Activated B cell treated with CpG ODN at 0.5 μM for 24 hours (primary cell): ENCODE data around the gene STXBP6. TPM values are rescaled to one million over a fixed set of nuclear protein-coding genes. Genes with fewer than 3 reads are reported as not detected.

Experiments used
- ATAC-seq: fragments of 200-7000 bp; cut with Tn5 transposase; one replicate; pipeline ENCODE4 v1.10.0; 2021; ENCODE audit warnings: low read depth, mild to moderate bottlenecking, moderate library complexity
- CTCF ChIA-PET: fragments of 350-600 bp; sonication (Branson Sonifier 250); formaldehyde crosslinking; loops from one replicate; lab custom pipeline; 2021; ENCODE audit warnings: antibody characterized with exemption; lab: Charles Lee
- POLR2A ChIA-PET: fragments of 350-600 bp; sonication (Branson Sonifier 250); formaldehyde crosslinking; loops from one replicate; lab custom pipeline; 2021; ENCODE audit warnings: antibody characterized with exemption; lab: Charles Lee
- DNase-seq: peaks from one replicate; pipeline ENCODE4 v3.0.0; 2022
- H3K27ac Mint-ChIP-seq: one replicate; pipeline ENCODE4 v1.8.0; 2020; ENCODE audit warnings: mixed read lengths
- H3K27me3 Mint-ChIP-seq: one replicate; pipeline ENCODE4 v1.8.0; 2021; ENCODE audit warnings: mixed read lengths
- H3K36me3 Mint-ChIP-seq: one replicate; pipeline ENCODE4 v1.8.0; 2021; ENCODE audit warnings: low read depth, mixed read lengths
- H3K4me1 Mint-ChIP-seq: one replicate; pipeline ENCODE4 v1.8.0; 2021; ENCODE audit warnings: mixed read lengths
- H3K4me3 Mint-ChIP-seq: one replicate; pipeline ENCODE4 v1.8.0; 2020; ENCODE audit warnings: mild to moderate bottlenecking, mixed read lengths
- H3K9me3 Mint-ChIP-seq: one replicate; pipeline ENCODE4 v1.8.0; 2020; ENCODE audit warnings: mixed read lengths
- intact Hi-C: fragments of 100-400 bp; cut with micrococcal nuclease; formaldehyde crosslinking; loops from one replicate; pipeline ENCODE4 v1.15.1; 2024
- total RNA-seq: library from RNA; stranded (reverse); gene quantifications from 2 replicates; pipeline ENCODE4 v1.2.3, GENCODE V29; 2022
- TF ChIP-seq, protein P1 (sequence below): fragments of 200-600 bp; IDR thresholded peaks from one replicate; pipeline ENCODE4 v1.8.0; 2022; ENCODE audit warnings: antibody characterized with exemption, mild to moderate bottlenecking

Gene STXBP6
- total RNA-seq, 1 donor from 2014 or later, result 0.22 TPM

DNA sequence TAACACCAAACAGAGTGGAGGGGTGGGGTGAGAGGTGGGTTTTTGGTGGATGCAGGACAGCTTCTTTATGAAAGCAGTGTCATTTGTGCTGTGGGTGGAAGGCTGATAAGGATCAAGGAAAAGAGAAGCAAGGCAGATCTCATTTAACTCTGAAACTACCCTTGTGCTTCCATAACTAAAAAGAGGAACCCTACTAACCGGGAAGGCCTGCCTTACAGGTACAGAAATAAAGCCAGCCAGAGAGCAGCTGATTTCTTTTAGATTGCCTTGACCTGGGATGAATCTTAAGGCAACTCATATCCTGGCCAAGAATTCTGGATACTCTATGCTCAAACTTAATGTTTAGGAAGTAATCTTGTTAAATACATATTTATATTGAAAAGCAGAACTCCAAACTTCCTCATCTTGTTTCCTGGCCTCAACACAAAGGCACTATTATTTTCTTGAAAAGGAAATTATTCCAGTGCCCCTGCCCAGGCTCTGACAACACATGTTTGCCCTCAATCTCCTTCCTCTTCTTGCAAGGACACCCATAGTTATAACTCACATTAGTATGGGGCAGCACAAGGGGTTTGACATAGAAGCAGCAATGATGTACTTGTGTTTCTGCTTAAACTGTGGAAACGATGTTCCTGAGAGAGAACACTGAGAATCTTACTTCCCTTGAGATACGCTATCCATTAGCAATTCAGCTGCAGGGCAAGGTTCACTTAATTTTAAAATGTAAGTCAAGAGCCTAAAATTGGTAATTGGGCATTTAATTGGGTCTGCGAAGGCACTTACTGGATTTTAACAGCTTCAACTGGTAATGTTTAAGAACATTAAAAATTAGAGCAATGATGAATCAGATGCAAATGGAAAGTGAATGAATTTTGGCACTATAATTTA lies 173.7 kb downstream of the STXBP6 start:
- TF ChIP-seq, protein P1, sequence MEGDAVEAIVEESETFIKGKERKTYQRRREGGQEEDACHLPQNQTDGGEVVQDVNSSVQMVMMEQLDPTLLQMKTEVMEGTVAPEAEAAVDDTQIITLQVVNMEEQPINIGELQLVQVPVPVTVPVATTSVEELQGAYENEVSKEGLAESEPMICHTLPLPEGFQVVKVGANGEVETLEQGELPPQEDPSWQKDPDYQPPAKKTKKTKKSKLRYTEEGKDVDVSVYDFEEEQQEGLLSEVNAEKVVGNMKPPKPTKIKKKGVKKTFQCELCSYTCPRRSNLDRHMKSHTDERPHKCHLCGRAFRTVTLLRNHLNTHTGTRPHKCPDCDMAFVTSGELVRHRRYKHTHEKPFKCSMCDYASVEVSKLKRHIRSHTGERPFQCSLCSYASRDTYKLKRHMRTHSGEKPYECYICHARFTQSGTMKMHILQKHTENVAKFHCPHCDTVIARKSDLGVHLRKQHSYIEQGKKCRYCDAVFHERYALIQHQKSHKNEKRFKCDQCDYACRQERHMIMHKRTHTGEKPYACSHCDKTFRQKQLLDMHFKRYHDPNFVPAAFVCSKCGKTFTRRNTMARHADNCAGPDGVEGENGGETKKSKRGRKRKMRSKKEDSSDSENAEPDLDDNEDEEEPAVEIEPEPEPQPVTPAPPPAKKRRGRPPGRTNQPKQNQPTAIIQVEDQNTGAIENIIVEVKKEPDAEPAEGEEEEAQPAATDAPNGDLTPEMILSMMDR, result no peak
- Mint-ChIP-seq H3K27ac (no peak overlapping the region), H3K27me3 (peaks cover 20% of the 10 kb centered on the region), H3K9me3 (no peaks in the 10 kb centered on the region), H3K4me3 (no peak overlapping the region), H3K36me3 (no peaks in the 10 kb centered on the region), H3K4me1 (no peaks in the 10 kb centered on the region)
- ChIA-PET CTCF (no interaction called here), POLR2A (no interaction called here)
- intact Hi-C loops, result no loop called here
- DNase-seq (no peak), ATAC-seq (no peak)

DNA sequence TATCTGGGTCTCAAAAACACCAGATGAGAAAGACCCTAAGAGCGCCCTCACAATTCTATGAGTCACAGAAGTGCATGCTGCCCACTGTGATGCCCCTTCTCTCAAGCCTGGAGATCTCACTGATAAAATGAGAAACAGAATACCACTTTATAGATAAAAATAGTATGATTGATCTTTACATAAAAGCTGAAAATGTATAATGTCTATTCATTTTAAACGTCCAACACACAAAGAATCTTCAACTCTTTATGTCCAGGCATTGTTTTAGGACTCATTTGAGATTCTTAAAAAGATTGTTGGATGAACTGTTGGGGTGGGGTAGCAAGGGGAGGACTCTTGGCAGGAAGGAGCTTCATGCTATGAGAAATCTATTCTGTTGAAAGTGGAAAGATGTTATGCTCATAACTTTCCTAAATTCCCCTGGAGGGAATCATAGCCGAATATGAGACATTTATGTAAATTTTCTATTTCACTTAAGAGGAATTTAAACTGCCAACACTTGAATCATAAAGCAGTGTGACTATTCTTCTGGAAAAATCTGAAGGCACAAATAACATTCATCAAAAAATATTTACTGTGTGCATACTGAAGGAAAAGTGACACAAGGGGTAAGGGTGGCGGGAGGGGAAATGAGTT lies 174.6 kb downstream of the STXBP6 start:
- ChIA-PET CTCF (no interaction called here), POLR2A (no interaction called here)
- no peak for DNase-seq
- no peaks in the 10 kb centered on the region for H3K4me1 Mint-ChIP-seq
- ATAC-seq, result no peak
- no peaks in the 10 kb centered on the region for H3K36me3 Mint-ChIP-seq
- H3K27ac Mint-ChIP-seq, result no peak overlapping the region
- intact Hi-C loops, result no loop called here
- H3K9me3 Mint-ChIP-seq, result no peaks in the 10 kb centered on the region
- TF ChIP-seq, protein P1, result no peak
- H3K4me3 Mint-ChIP-seq, result no peak overlapping the region
- H3K27me3 Mint-ChIP-seq, result peaks cover 20% of the 10 kb centered on the region

DNA sequence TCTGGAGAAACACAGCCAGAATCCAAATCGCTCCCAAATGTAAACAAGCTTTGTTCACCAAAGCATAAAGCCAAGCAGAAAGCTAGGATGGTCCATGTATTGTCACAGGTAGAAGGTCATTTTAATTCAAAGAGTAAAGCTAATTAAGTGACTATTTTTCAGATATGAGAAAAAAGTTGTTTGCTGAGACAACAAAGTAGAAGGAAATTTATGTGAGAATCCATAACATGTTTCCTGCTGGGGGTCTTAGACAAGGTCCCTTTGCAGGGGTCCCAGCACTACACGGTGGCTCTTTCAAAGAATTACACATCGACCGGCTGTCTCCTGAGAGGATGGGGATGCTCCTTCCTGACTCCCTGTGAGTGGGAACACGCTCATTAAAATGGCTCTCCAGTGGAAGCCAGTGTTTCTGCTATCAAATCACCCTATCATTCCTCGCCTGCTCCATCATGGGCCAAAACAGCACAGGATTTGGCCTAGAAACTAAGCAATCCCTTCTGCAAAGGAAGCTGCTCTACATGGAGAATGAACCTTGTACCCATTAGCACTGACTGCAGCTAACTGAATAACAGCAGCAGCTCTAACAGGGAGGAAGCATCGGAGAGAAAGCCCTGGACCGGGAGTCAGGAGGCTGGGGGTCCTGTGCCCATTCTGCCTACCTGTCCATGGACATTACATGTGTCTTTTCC lies 175.3 kb downstream of the STXBP6 start:
- no peaks in the 10 kb centered on the region for H3K9me3 Mint-ChIP-seq

DNA sequence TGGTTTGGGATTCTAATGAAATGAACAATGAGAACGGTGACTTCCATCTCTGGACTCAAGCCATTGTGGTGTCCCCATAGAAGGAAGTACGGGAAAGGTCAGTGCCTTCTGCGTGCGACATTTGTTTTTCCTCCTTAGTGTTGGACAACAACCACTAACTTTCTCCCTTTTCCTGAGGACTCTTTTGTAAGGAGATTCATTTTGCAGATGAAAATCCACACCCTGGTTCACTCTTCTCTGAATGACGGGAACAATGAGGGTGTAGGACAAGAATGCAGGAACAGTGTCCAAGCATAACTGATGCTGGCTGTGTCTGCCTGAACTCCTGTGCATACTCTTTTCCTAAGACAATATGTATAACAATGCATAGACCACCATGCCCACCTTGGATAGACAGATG lies 176.4 kb downstream of the STXBP6 start:
- H3K9me3 Mint-ChIP-seq, result no peaks in the 10 kb centered on the region
- peaks cover 15% of the 10 kb centered on the region for H3K27me3 Mint-ChIP-seq
- H3K36me3 Mint-ChIP-seq, result no peaks in the 10 kb centered on the region
- ATAC-seq (no peak), DNase-seq (no peak)
- intact Hi-C loops, result no loop called here
- TF ChIP-seq, protein P1, result no peak
- H3K4me3 Mint-ChIP-seq, result no peak overlapping the region
- H3K4me1 Mint-ChIP-seq, result no peaks in the 10 kb centered on the region
- ChIA-PET CTCF (no interaction called here), POLR2A (no interaction called here)
- H3K27ac Mint-ChIP-seq, result no peak overlapping the region

More for the DNA sequence above, 175.3 kb downstream of the STXBP6 start:
- intact Hi-C loops, result no loop called here
- TF ChIP-seq, protein P1, result no peak
- no peaks in the 10 kb centered on the region for H3K4me1 Mint-ChIP-seq
- ATAC-seq (no peak), DNase-seq (no peak)
- CTCF ChIA-PET, result no interaction called here
- H3K4me3 Mint-ChIP-seq, result no peak overlapping the region
- no peaks in the 10 kb centered on the region for H3K36me3 Mint-ChIP-seq
- H3K27me3 Mint-ChIP-seq, result peaks cover 20% of the 10 kb centered on the region
- POLR2A ChIA-PET, result no interaction called here
- no peak overlapping the region for H3K27ac Mint-ChIP-seq
